GM12801 (cell line): ENCODE measurements around the gene NOX5.

ENCODE experiments used
- TF ChIP-seq, protein P1 (sequence below): IDR thresholded peaks from one replicate; pipeline ENCODE4 v1.5.1; 2011; ENCODE audit warnings: control low read depth; ENCODE audit not compliant: insufficient read length; ENCODE audit errors: extremely low read depth

Gene NOX5

DNA sequence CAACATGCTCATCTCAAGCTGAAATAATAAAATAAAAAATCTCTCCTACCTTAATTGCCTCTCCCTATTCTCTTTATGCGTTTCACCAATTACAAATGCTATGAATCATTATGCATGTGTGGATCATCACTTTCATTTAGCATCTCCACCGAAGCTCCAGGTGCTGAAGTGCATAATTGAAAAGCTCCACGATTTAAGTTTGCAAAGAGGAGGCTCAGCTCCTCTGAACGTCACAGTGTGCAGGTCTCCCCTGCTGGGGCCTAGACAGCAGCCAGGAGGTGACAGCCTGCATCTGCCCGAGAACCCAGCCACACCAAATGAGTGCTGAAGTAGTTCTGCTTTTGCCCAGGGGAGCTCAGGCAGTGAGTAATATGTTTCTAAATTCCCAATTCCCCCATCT lies 85.4 kb downstream of the NOX5 start:
- TF ChIP-seq, protein P1, sequence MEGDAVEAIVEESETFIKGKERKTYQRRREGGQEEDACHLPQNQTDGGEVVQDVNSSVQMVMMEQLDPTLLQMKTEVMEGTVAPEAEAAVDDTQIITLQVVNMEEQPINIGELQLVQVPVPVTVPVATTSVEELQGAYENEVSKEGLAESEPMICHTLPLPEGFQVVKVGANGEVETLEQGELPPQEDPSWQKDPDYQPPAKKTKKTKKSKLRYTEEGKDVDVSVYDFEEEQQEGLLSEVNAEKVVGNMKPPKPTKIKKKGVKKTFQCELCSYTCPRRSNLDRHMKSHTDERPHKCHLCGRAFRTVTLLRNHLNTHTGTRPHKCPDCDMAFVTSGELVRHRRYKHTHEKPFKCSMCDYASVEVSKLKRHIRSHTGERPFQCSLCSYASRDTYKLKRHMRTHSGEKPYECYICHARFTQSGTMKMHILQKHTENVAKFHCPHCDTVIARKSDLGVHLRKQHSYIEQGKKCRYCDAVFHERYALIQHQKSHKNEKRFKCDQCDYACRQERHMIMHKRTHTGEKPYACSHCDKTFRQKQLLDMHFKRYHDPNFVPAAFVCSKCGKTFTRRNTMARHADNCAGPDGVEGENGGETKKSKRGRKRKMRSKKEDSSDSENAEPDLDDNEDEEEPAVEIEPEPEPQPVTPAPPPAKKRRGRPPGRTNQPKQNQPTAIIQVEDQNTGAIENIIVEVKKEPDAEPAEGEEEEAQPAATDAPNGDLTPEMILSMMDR, result no peak

DNA sequence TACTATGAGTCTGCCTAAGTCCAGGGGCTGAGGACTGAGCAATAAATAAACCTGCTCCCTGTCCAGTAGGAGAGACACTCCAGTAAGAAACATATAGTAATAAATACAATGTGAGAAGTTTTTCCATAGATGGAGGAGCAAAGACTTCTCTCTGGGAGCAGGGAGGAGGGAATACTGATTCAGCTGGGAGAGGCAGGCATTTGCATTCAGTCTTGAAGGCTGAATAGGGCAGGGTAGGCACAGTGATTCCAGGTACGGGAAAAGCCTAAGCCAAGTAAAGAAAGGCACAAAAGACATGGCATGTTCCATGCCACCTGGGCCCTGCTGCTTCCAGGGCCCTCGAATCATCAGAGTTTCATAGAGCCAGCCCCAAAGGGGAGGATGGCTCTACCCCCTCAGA lies 86.3 kb downstream of the NOX5 start:
- TF ChIP-seq, protein P1, result no peak

DNA sequence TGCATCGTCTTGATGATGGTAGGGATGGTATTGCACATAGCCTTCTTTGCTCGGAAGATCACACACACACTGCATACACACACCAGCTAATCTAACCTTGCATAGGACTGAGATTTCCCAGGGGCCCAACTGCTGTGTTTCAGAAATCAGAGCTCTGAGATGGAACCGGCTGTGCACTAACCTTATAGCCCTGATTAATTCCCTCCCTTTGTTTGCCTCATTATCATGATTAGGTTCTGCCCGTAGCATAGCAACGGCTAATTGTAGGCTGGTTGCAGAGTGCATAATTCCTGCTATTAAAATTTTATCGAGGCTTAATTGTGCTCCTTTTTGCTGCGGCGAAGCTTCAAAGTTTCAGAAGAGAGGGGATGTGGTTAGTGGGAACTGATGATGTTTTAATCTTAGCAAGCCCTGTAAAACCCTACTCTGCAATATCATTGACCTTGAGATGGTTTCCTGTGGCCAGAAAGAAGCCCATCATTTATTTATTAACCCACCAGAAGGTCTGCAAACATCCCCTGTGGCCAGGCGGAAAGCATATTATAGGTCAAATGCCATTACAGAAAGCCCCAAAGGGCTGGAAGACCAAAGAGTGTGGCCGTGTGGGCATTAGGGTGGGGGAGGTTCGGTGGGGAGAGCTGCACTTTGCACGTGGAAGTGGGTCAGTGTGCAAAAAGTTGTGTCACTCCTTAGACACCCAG lies 89.7 kb downstream of the NOX5 start:
- TF ChIP-seq, protein P1, result no peak

DNA sequence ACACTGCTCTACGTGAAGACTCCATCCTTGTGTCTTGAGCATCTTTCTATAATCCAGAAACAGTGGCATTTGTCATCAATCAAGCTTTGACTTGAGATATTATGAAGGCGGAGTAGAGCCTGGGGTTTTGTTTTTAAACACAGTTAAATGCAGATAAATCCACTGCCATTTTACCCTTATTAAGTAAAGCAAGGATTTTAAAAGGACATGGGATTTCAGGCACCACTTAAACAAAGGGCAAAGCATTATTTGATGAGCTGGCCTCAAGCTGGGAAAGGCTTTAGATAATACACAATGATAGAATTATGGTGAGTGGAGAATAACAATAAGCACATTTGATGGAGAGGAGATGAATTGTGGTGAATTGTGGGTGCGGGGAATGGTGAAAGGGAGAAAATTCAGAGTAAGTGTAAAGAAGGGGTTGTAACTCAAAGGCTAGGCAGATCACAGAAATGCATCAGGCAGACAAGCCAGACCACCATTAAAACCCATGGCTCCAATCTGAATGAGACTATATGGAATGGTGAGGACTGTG lies 91.0 kb downstream of the NOX5 start:
- TF ChIP-seq, protein P1, result no peak

DNA sequence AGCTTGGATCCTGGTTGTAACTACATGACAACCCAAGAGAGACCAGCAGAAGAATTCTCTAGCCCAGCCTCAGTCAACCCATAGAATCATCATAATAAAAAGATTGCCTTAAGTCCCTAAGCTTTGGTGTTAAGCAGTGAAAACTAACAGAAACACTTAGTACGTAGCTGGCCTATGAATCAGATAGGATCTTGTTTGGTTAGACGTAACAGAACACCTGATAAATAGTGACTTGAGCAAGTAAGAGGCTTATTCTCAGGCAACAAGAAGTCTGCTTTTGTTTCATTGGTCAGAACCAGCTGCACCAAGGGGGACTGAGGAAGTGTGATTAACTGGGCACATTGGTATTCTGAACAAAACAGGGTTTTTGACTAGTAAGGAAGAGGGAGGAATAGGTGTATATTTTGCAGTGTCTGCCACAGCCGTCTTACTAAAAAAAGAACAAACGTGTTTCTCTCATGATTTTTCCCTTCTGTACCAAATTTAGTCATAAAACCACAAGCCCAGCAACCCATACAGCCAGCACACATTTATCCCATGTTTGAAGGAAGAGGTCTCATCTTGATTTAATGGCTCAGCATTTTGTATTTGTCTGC lies 92.6 kb downstream of the NOX5 start:
- TF ChIP-seq, protein P1, result no peak
